Measurements from ENCODE around the gene NLRC4. TPM values are rescaled to one million over a fixed set of nuclear protein-coding genes. Genes with fewer than 3 reads are reported as not detected.

The NLRC4 gene
- total and polyA plus RNA-seq, 7 experiments from 2014 or later: 0.27 to 6.3 (median 0.50) TPM; not detected in 3

GRCh38 chr2:32250290-32250689, 14.4 kb downstream of the NLRC4 start:
- no peaks in the 10 kb centered on the region for H3K36me3 Mint-ChIP-seq
- intact Hi-C loops (cut with micrococcal nuclease): no loop called here
- DNase-seq (no peak), ATAC-seq (no peak)
- no peak overlapping the region for H3K27ac Mint-ChIP-seq
- POLR2A ChIA-PET: no interaction called here
- peaks cover 0 to 1% (median 0%) of the 10 kb centered on the region in 11 donors for H3K9me3 Mint-ChIP-seq
- Histone ChIP-seq H3K27ac (ENCODE audit: low read depth, low read length) (no peak overlapping the region), H3K4me3 (ENCODE audit: low read length) (no peak overlapping the region), H3K4me1 (ENCODE audit: control insufficient read depth in 2 of 2, insufficient read depth in 2 of 2, low read length in 2 of 2) (no peaks in the 10 kb centered on the region), H3K27me3 (ENCODE audit: control insufficient read depth in 2 of 2, insufficient read depth in 2 of 2, low read length in 2 of 2) (no peaks in the 10 kb centered on the region), H3K9me3 (ENCODE audit: control insufficient read depth in 2 of 3, low read length in 3 of 3) (no peaks in the 10 kb centered on the region), H3K36me3 (ENCODE audit: control insufficient read depth in 2 of 3, insufficient read depth in 3 of 3, low read length in 3 of 3) (no peaks in the 10 kb centered on the region)
- H3K4me3 Mint-ChIP-seq: no peak overlapping the region
- no peaks in the 10 kb centered on the region for H3K27me3 Mint-ChIP-seq
- CTCF ChIA-PET: no interaction called here
- no peaks in the 10 kb centered on the region for H3K4me1 Mint-ChIP-seq

- DNase-seq (no peak), ATAC-seq (no peak)
- H3K36me3 ChIP-seq (ENCODE audit: control insufficient read depth in 2 of 3, insufficient read depth in 3 of 3, low read length in 3 of 3): no peaks in the 10 kb centered on the region
- no peaks in the 10 kb centered on the region for H3K4me1 ChIP-seq (ENCODE audit: control insufficient read depth in 2 of 2, insufficient read depth in 2 of 2, low read length in 2 of 2)
- H3K27ac Mint-ChIP-seq: no peak overlapping the region
- H3K4me1 Mint-ChIP-seq: no peaks in the 10 kb centered on the region
- ChIA-PET CTCF (no interaction called here), POLR2A (no interaction called here)
- peaks cover 0 to 1% (median 0%) of the 10 kb centered on the region in 11 donors for H3K9me3 Mint-ChIP-seq
- intact Hi-C loops (cut with micrococcal nuclease): no loop called here
- H3K9me3 ChIP-seq (ENCODE audit: control insufficient read depth in 2 of 3, low read length in 3 of 3): no peaks in the 10 kb centered on the region
- H3K4me3 ChIP-seq (ENCODE audit: low read length): no peak overlapping the region
- H3K27me3 Mint-ChIP-seq: no peaks in the 10 kb centered on the region
- H3K27me3 ChIP-seq (ENCODE audit: control insufficient read depth in 2 of 2, insufficient read depth in 2 of 2, low read length in 2 of 2): no peaks in the 10 kb centered on the region
- no peaks in the 10 kb centered on the region for H3K36me3 Mint-ChIP-seq
- H3K4me3 Mint-ChIP-seq: no peak overlapping the region
- no peak overlapping the region for H3K27ac ChIP-seq (ENCODE audit: low read depth, low read length)
Observed at GRCh38 chr2:32249731-32250236, 14.9 kb downstream of the NLRC4 start.

GRCh38 chr2:32248299-32248698, 16.4 kb downstream of the NLRC4 start:
- H3K27ac ChIP-seq (ENCODE audit: low read depth, low read length): no peak overlapping the region
- ChIA-PET POLR2A (interaction anchor here (0.6 kb wide), 1 partner anchor 185 kb away, joined by 3 read pairs; no protein-coding TSS in a partner anchor), CTCF (no interaction called here)
- H3K27ac Mint-ChIP-seq: no peak overlapping the region
- H3K4me3 ChIP-seq (ENCODE audit: low read length): no peak overlapping the region
- intact Hi-C loops (cut with micrococcal nuclease): no loop called here
- no peaks in the 10 kb centered on the region for H3K4me1 Mint-ChIP-seq
- no peaks in the 10 kb centered on the region for H3K9me3 ChIP-seq (ENCODE audit: control insufficient read depth in 2 of 3, low read length in 3 of 3)
- DNase-seq (no peak), ATAC-seq (no peak)
- H3K4me3 Mint-ChIP-seq: no peak overlapping the region
- no peaks in the 10 kb centered on the region for H3K4me1 ChIP-seq (ENCODE audit: control insufficient read depth in 2 of 2, insufficient read depth in 2 of 2, low read length in 2 of 2)
- H3K27me3 ChIP-seq (ENCODE audit: control insufficient read depth in 2 of 2, insufficient read depth in 2 of 2, low read length in 2 of 2): no peaks in the 10 kb centered on the region
- H3K27me3 Mint-ChIP-seq: no peaks in the 10 kb centered on the region
- H3K36me3 ChIP-seq (ENCODE audit: control insufficient read depth in 2 of 3, insufficient read depth in 3 of 3, low read length in 3 of 3): no peaks in the 10 kb centered on the region
- peaks cover 0 to 1% (median 0%) of the 10 kb centered on the region in 11 donors for H3K9me3 Mint-ChIP-seq
- H3K36me3 Mint-ChIP-seq: no peaks in the 10 kb centered on the region

DNA sequence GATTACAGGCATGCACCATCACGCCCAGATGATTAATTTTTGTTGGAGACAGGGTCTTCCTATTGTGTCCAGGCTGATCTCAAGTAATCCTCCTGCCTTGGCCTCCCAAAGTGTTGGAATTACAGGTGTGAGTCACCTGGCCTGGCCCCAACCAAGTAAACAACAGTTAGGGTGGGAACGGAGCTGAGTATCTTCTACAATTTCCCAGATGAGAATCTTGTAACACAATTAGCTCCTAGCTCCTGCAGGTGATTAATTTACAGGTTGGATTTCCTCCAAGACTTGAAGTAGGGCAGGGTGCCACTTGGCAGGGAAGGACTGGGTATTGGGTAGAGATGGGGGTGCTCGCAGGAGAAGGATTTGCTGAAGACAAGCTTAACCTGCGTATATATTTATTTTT, 17.8 kb downstream of the NLRC4 start:
- Mint-ChIP-seq H3K36me3 (peaks cover 0 to 7% (median 0%) of the 10 kb centered on the region in 5 donors), H3K9me3 (no peaks in the 10 kb centered on the region), H3K27me3 (no peaks in the 10 kb centered on the region), H3K4me1 (no peaks in the 10 kb centered on the region), H3K4me3 (no peak overlapping the region), H3K27ac (no peak overlapping the region)
- Histone ChIP-seq H3K36me3 (ENCODE audit: control insufficient read depth in 2 of 3, insufficient read depth in 3 of 3, low read length in 3 of 3) (no peaks in the 10 kb centered on the region), H3K4me1 (ENCODE audit: control insufficient read depth in 2 of 2, insufficient read depth in 2 of 2, low read length in 2 of 2) (no peaks in the 10 kb centered on the region), H3K27me3 (ENCODE audit: control insufficient read depth in 2 of 2, insufficient read depth in 2 of 2, low read length in 2 of 2) (no peaks in the 10 kb centered on the region), H3K27ac (ENCODE audit: low read depth, low read length) (no peak overlapping the region), H3K4me3 (ENCODE audit: low read length) (no peak overlapping the region), H3K9me3 (ENCODE audit: control insufficient read depth in 2 of 3, low read length in 3 of 3) (no peaks in the 10 kb centered on the region)
- no peak for DNase-seq
- ChIA-PET POLR2A (interaction anchor here (0.7 kb wide), 1 partner anchor 9 kb away, joined by 3 read pairs; no protein-coding TSS in a partner anchor), CTCF (no interaction called here)
- ATAC-seq: no peak
- intact Hi-C loops (cut with micrococcal nuclease): no loop called here

GRCh38 chr2:32242331-32242730, 22.4 kb downstream of the NLRC4 start:
- CTCF ChIA-PET: no interaction called here
- no peaks in the 10 kb centered on the region for H3K27me3 Mint-ChIP-seq

GRCh38 chr2:32237996-32238395, 26.7 kb downstream of the NLRC4 start:
- no peak overlapping the region for H3K4me3 Mint-ChIP-seq
- Histone ChIP-seq H3K36me3 (ENCODE audit: control insufficient read depth in 2 of 3, insufficient read depth in 3 of 3, low read length in 3 of 3) (no peaks in the 10 kb centered on the region), H3K9me3 (ENCODE audit: control insufficient read depth in 2 of 3, low read length in 3 of 3) (no peaks in the 10 kb centered on the region), H3K27me3 (ENCODE audit: control insufficient read depth in 2 of 2, insufficient read depth in 2 of 2, low read length in 2 of 2) (no peaks in the 10 kb centered on the region), H3K4me3 (ENCODE audit: low read length) (no peak overlapping the region), H3K4me1 (ENCODE audit: control insufficient read depth in 2 of 2, insufficient read depth in 2 of 2, low read length in 2 of 2) (no peaks in the 10 kb centered on the region), H3K27ac (ENCODE audit: low read depth, low read length) (no peak overlapping the region)
- no peak overlapping the region for H3K27ac Mint-ChIP-seq
- CTCF ChIA-PET: no interaction called here
- H3K36me3 Mint-ChIP-seq: peaks cover 0 to 24% (median 9%) of the 10 kb centered on the region in 5 donors
- no peaks in the 10 kb centered on the region for H3K4me1 Mint-ChIP-seq
- intact Hi-C loops (cut with micrococcal nuclease): no loop called here
- H3K9me3 Mint-ChIP-seq: peaks cover 0 to 6% (median 0%) of the 10 kb centered on the region in 11 donors
- DNase-seq: no peak
- no peak for ATAC-seq
- H3K27me3 Mint-ChIP-seq: no peaks in the 10 kb centered on the region
- POLR2A ChIA-PET: no interaction called here

More at GRCh38 chr2:32242331-32242730, 22.4 kb downstream of the NLRC4 start:
- POLR2A ChIA-PET: no interaction called here
- H3K9me3 ChIP-seq (ENCODE audit: control insufficient read depth in 2 of 3, low read length in 3 of 3): no peaks in the 10 kb centered on the region
- Mint-ChIP-seq H3K36me3 (peaks cover 0 to 21% (median 4%) of the 10 kb centered on the region in 5 donors), H3K4me1 (no peaks in the 10 kb centered on the region), H3K27ac (no peak overlapping the region), H3K9me3 (no peaks in the 10 kb centered on the region), H3K4me3 (no peak overlapping the region)
- H3K27ac ChIP-seq (ENCODE audit: low read depth, low read length): no peak overlapping the region
- H3K36me3 ChIP-seq (ENCODE audit: control insufficient read depth in 2 of 3, insufficient read depth in 3 of 3, low read length in 3 of 3): no peaks in the 10 kb centered on the region
- no peaks in the 10 kb centered on the region for H3K4me1 ChIP-seq (ENCODE audit: control insufficient read depth in 2 of 2, insufficient read depth in 2 of 2, low read length in 2 of 2)
- no peak for ATAC-seq
- DNase-seq: no peak
- intact Hi-C loops (cut with micrococcal nuclease): no loop called here
- no peaks in the 10 kb centered on the region for H3K27me3 ChIP-seq (ENCODE audit: control insufficient read depth in 2 of 2, insufficient read depth in 2 of 2, low read length in 2 of 2)
- no peak overlapping the region for H3K4me3 ChIP-seq (ENCODE audit: low read length)

GRCh38 chr2:32237488-32237887, 27.2 kb downstream of the NLRC4 start:
- ATAC-seq (no peak), DNase-seq (no peak)
- peaks cover 0 to 27% (median 9%) of the 10 kb centered on the region in 5 donors for H3K36me3 Mint-ChIP-seq
- intact Hi-C loops (cut with micrococcal nuclease): no loop called here
- peaks cover 0 to 3% (median 0%) of the 10 kb centered on the region in 7 donors for H3K4me1 Mint-ChIP-seq
- Histone ChIP-seq H3K36me3 (ENCODE audit: control insufficient read depth in 2 of 3, insufficient read depth in 3 of 3, low read length in 3 of 3) (no peaks in the 10 kb centered on the region), H3K9me3 (ENCODE audit: control insufficient read depth in 2 of 3, low read length in 3 of 3) (no peaks in the 10 kb centered on the region), H3K4me1 (ENCODE audit: control insufficient read depth in 2 of 2, insufficient read depth in 2 of 2, low read length in 2 of 2) (no peaks in the 10 kb centered on the region), H3K27ac (ENCODE audit: low read depth, low read length) (no peak overlapping the region), H3K4me3 (ENCODE audit: low read length) (no peak overlapping the region), H3K27me3 (ENCODE audit: control insufficient read depth in 2 of 2, insufficient read depth in 2 of 2, low read length in 2 of 2) (no peaks in the 10 kb centered on the region)
- H3K4me3 Mint-ChIP-seq: no peak overlapping the region
- no peak overlapping the region for H3K27ac Mint-ChIP-seq
- POLR2A ChIA-PET: no interaction called here
- CTCF ChIA-PET: no interaction called here
- peaks cover 0 to 6% (median 0%) of the 10 kb centered on the region in 11 donors for H3K9me3 Mint-ChIP-seq
- H3K27me3 Mint-ChIP-seq: no peaks in the 10 kb centered on the region
